HCT116 (cell line): Measurements from ENCODE around the gene OR51D1. TPM values are rescaled to one million over a fixed set of nuclear protein-coding genes. Genes with fewer than 3 reads are reported as not detected.

Experiments
- ATAC-seq: fragments of 200-7000 bp; cut with Tn5 transposase; 2 replicates; pipeline ENCODE4 v1.9.1; 2020; ENCODE audit warnings: mild to moderate bottlenecking, moderate library complexity
- BruUV-seq: library from RNA; stranded (reverse); fragments of 400-500 nt; replicated peaks from 2 replicates; lab custom pipeline; 2021; lab: Mats Ljungman, UMichigan
- CTCF ChIA-PET: fragments of 300-600 bp; sonication (Branson Sonifier 250); formaldehyde crosslinking; loops from one replicate; lab custom pipeline; 2021; ENCODE audit warnings: antibody characterized with exemption; lab: Charles Lee
- POLR2A ChIA-PET: fragments of 300-600, 350-600 bp; sonication (Branson Sonifier 250); formaldehyde crosslinking; loops from one replicate; lab custom pipeline; 2021; ENCODE audit warnings: antibody characterized with exemption; lab: Charles Lee
- RAD21 ChIA-PET, 2 experiments: fragments of 300-600 bp; sonication (Branson Sonifier 250); formaldehyde crosslinking; loops; one replicate each; lab custom pipeline; 2023; ENCODE audit warnings: low total read pairs in 2 of 2; ENCODE audit not compliant: uncharacterized antibody in 2 of 2, unreplicated experiment in 2 of 2, low non-redundant PET in 1 of 2; lab: Charles Lee
- DNase-seq: peaks from one replicate; pipeline ENCODE4 v3.0.0-alpha.2; 2010; ENCODE audit warnings: low read depth, low spot score
- H2AFZ ChIP-seq: fragments of 200-600 bp; shearing (Covaris generic), sonication (generic); 2 replicates; pipeline ENCODE4 v1.6.1; 2017; ENCODE audit warnings: low read depth, mixed run types, mixed read lengths, antibody characterized with exemption, low read length; ENCODE audit not compliant: poor library complexity, severe bottlenecking
- H3K27ac ChIP-seq: 2 replicates; pipeline ENCODE4 v1.5.1; 2012; ENCODE audit warnings: low read depth, low read length
- H3K27me3 ChIP-seq: fragments of 200-600 bp; sonication (generic); 2 replicates; pipeline ENCODE4 v1.6.1; 2016; ENCODE audit warnings: mixed run types, low read length, mixed read lengths; ENCODE audit not compliant: insufficient read depth
- H3K36me3 ChIP-seq, 2 experiments: fragments of 200-500 bp in 1 of 2; fragments of 200-600 bp in 1 of 2; sonication (Bioruptor generic) in 1 of 2; sonication (generic) in 1 of 2; 2 replicates each; pipeline versions ENCODE4 v1.5.1 to v1.6.1; 2014 to 2016; ENCODE audit warnings: low read length in 2 of 2, inconsistent platforms in 1 of 2, mixed read lengths in 1 of 2, mixed run types in 1 of 2; ENCODE audit not compliant: insufficient read depth in 2 of 2, control insufficient read depth in 1 of 2
- H3K4me1 ChIP-seq, 2 experiments: fragments of 200-600 bp in 1 of 2; sonication (generic) in 1 of 2; 2 replicates each; pipeline versions ENCODE4 v1.5.1 to v1.6.1; 2012 to 2017; ENCODE audit warnings: low read length in 2 of 2, inconsistent platforms in 1 of 2, mild to moderate bottlenecking in 1 of 2, mixed read lengths in 1 of 2, mixed run types in 1 of 2, moderate library complexity in 1 of 2; ENCODE audit not compliant: insufficient read depth in 2 of 2, control insufficient read depth in 1 of 2
- H3K4me2 ChIP-seq: fragments of 200-600 bp; sonication (generic); 2 replicates; pipeline ENCODE4 v1.6.1; 2017; ENCODE audit warnings: mixed run types, low read length, mixed read lengths
- H3K4me3 ChIP-seq, 2 experiments: fragments of 200-600 bp in 1 of 2; sonication (generic) in 1 of 2; replicated peaks in 1 of 2; 2 replicates each; pipeline ENCODE4 v1.5.1; 2011 to 2016; ENCODE audit warnings: low read length in 2 of 2, control low read depth in 1 of 2, low read depth in 1 of 2, mild to moderate bottlenecking in 1 of 2, mixed read lengths in 1 of 2, mixed run types in 1 of 2
- H3K79me2 ChIP-seq: fragments of 200-600 bp; sonication (generic); 2 replicates; pipeline ENCODE4 v1.6.1; 2017; ENCODE audit warnings: mild to moderate bottlenecking, mixed run types, low read length, moderate library complexity, mixed read lengths; ENCODE audit not compliant: insufficient read depth
- H3K9ac ChIP-seq: fragments of 200-600 bp; sonication (generic); 2 replicates; pipeline ENCODE4 v1.6.1; 2016; ENCODE audit warnings: low read length, mixed read lengths
- H3K9me2 ChIP-seq: fragments of 200-600 bp; sonication (generic), shearing (Covaris generic); 2 replicates; pipeline ENCODE4 v1.6.1; 2017; ENCODE audit warnings: mixed run types, mild to moderate bottlenecking, moderate library complexity; ENCODE audit not compliant: insufficient read depth
- H3K9me3 ChIP-seq, 2 experiments: fragments of 200-500 bp in 1 of 2; fragments of 200-600 bp in 1 of 2; sonication (Bioruptor generic) in 1 of 2; sonication (generic) in 1 of 2; 2 replicates each; pipeline ENCODE4 v1.6.1; 2014 to 2017; ENCODE audit warnings: low read length in 2 of 2, mixed read lengths in 2 of 2, inconsistent platforms in 1 of 2, low read depth in 1 of 2, mild to moderate bottlenecking in 1 of 2, mixed run types in 1 of 2, moderate library complexity in 1 of 2; ENCODE audit not compliant: control insufficient read depth in 1 of 2, insufficient read depth in 1 of 2
- H4K20me1 ChIP-seq: fragments of 200-600 bp; sonication (generic), shearing (Covaris generic); 2 replicates; pipeline ENCODE4 v1.6.1; 2017; ENCODE audit warnings: mixed run types, mild to moderate bottlenecking, moderate library complexity; ENCODE audit not compliant: insufficient read depth
- ATF3 ChIP-seq: IDR thresholded peaks from 2 replicates; pipeline ENCODE4 v1.6.1; 2012
- CBX3 ChIP-seq: IDR thresholded peaks from 2 replicates; pipeline ENCODE4 v1.6.1; 2012; ENCODE audit warnings: low read depth
- CEBPB ChIP-seq: IDR thresholded peaks from 2 replicates; pipeline ENCODE4 v1.6.1; 2012; ENCODE audit warnings: low read depth
- ELF1 ChIP-seq: IDR thresholded peaks from 2 replicates; pipeline ENCODE4 v1.6.1; 2012; ENCODE audit warnings: low read depth, borderline replicate concordance
- EZH2phosphoT487 ChIP-seq: fragments of 200-600 bp; IDR thresholded peaks from 2 replicates; pipeline ENCODE4 v1.6.1; 2018; ENCODE audit warnings: antibody characterized with exemption, borderline replicate concordance
- JUND ChIP-seq: IDR thresholded peaks from 2 replicates; pipeline ENCODE4 v1.6.1; 2012
- RAD21 ChIP-seq: IDR thresholded peaks from 2 replicates; pipeline ENCODE4 v1.6.1; 2012; ENCODE audit warnings: low read depth, mild to moderate bottlenecking
- SP1 ChIP-seq: IDR thresholded peaks from 2 replicates; pipeline ENCODE4 v1.6.1; 2012; ENCODE audit warnings: low read depth
- TCF7L2 ChIP-seq: IDR thresholded peaks from 2 replicates; pipeline ENCODE4 v1.7.0; 2011; ENCODE audit warnings: borderline replicate concordance, inconsistent platforms; ENCODE audit not compliant: insufficient read depth, insufficient read length; ENCODE audit errors: extremely low read depth
- ZNF274 ChIP-seq: fragments of 200-500 bp; sonication (Bioruptor generic); IDR thresholded peaks from 2 replicates; pipeline ENCODE4 v1.6.1; 2014; ENCODE audit warnings: mild to moderate bottlenecking, low read depth, low read length, inconsistent platforms
- intact Hi-C: fragments of 100-400 bp; cut with micrococcal nuclease; formaldehyde crosslinking; loops from 2 replicates; pipeline ENCODE4 v1.10.0; 2022
- total RNA-seq: library from RNA; stranded (reverse); gene quantifications from one replicate; pipeline ENCODE4 v1.2.1, GENCODE V29; 2021; ENCODE audit not compliant: unreplicated experiment
- TF ChIP-seq, protein P1 (sequence below): IDR thresholded peaks from 2 replicates; pipeline ENCODE4 v1.6.1; 2012
- TF ChIP-seq, protein P2 (sequence below): IDR thresholded peaks from 2 replicates; pipeline ENCODE4 v1.6.1; 2011; ENCODE audit warnings: mild to moderate bottlenecking, low read length, moderate library complexity; ENCODE audit not compliant: insufficient replicate concordance; ENCODE audit errors: extremely low read depth

OR51D1 gene
- total RNA-seq, 1 experiment from 2014 or later = not detected

- intact Hi-C loops = loop anchor here (10.0 kb wide), 1 partner anchor 773 kb away; the partner anchor contains the start of gene OR51M1
- Histone ChIP-seq H4K20me1 (no peaks in the 10 kb centered on the region), H3K4me1 (peaks cover 0 to 13% of the 10 kb centered on the region in 2 experiments; a peak in 2 of 4 replicates), H3K9me3 (no peaks in the 10 kb centered on the region), H3K36me3 (no peaks in the 10 kb centered on the region), H3K4me3 (no peak overlapping the region), H3K9me2 (no peaks in the 10 kb centered on the region), H3K9ac (no peak overlapping the region), H2AFZ (no peak overlapping the region), H3K27me3 (peaks cover 5% of the 10 kb centered on the region; the same call in 1 of the 2 replicates), H3K27ac (no peak overlapping the region), H3K4me2 (no peak overlapping the region), H3K79me2 (peaks cover 3% of the 10 kb centered on the region; the same call in 1 of the 2 replicates)
- no peak for TF ChIP-seq TCF7L2
- TF ChIP-seq JUND = no peak
- TF ChIP-seq, protein P1, sequence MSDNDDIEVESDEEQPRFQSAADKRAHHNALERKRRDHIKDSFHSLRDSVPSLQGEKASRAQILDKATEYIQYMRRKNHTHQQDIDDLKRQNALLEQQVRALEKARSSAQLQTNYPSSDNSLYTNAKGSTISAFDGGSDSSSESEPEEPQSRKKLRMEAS = no peak
- TF ChIP-seq SP1 = no peak
- TF ChIP-seq ELF1 = no peak
- TF ChIP-seq, protein P2, sequence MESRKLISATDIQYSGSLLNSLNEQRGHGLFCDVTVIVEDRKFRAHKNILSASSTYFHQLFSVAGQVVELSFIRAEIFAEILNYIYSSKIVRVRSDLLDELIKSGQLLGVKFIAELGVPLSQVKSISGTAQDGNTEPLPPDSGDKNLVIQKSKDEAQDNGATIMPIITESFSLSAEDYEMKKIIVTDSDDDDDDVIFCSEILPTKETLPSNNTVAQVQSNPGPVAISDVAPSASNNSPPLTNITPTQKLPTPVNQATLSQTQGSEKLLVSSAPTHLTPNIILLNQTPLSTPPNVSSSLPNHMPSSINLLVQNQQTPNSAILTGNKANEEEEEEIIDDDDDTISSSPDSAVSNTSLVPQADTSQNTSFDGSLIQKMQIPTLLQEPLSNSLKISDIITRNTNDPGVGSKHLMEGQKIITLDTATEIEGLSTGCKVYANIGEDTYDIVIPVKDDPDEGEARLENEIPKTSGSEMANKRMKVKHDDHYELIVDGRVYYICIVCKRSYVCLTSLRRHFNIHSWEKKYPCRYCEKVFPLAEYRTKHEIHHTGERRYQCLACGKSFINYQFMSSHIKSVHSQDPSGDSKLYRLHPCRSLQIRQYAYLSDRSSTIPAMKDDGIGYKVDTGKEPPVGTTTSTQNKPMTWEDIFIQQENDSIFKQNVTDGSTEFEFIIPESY = no peak
- TF ChIP-seq RAD21 = no peak
- no peak for TF ChIP-seq ATF3
- TF ChIP-seq ZNF274 = no peak
- no peak for TF ChIP-seq CEBPB
- TF ChIP-seq CBX3 = no peak
- no peak for TF ChIP-seq EZH2phosphoT487
- BruUV-seq = no TSS peak
- no peak for DNase-seq
- ChIA-PET RAD21 (no interaction called here), POLR2A (no interaction called here), CTCF (no interaction called here)
- no peak for ATAC-seq
These were observed 25.3 kb upstream of the OR51D1 start for GRCh38 chr11:4611986-4612385.
